ENCODE results near the gene ANKK1. TPM values are rescaled to one million over a fixed set of nuclear protein-coding genes. Genes with fewer than 3 reads are reported as not detected.

The ANKK1 gene
- total RNA-seq, 1 donor from 2014 or later: 0.21 TPM

DNA sequence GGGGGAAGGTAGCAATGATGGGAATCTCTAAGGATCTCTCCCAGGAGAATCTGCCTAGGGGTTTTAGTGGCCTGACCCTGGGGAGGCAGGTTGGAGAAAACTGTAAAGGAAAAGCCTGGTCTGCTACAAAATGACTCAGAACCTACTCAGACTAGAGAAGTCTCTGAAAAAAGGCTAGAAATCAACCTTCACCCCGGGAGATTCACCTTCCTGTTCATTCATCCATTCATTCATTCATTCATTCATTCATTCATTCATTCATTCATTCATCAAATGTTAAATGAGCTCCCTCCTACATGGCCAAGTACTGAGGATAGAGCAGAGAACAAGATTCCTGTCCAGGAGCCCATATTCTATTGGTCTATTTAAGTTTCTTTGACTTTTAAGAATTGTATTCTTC is 8.9 kb upstream of the ANKK1 start:
- DNase-seq: no peak

DNA sequence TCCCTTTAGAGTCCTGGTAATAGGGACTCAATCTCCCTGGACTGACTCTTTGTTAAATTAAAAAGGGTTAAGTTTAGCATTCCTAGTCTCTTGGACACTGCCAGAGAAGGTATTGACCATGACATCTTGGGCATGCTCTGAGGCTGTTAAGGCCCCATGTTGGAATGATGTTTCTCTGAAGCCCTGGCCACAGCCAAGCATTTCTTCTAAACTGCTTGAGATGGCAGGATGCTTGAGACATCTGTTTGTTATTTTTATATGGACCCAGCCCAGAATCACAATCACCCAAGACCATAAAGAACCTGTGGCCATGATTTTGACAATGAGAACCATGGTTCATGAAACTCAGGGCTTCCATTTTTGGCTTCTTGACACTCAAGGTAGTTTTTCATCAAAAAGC is 5.5 kb upstream of the ANKK1 start:
- DNase-seq: no peak

DNA sequence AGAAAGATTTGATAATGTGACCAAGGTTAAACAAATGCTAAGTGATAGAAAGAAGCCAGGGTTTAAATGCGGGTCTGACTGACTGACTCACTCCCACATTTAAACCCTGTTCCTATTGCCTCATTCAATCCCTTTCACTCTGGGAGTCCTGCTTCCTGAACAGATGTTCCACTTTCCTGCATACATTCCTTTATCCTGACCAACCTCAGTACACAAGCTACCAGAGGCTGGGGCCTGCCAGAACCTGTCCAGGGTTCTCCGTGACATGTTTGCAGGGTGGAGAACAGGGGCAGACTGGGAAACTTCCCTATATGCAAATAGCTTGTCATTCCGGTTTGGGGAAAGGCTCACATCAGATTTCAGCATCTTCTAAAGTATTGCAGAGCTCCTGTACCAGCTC is 3.0 kb upstream of the ANKK1 start:
- DNase-seq: peak; percentile 79

DNA sequence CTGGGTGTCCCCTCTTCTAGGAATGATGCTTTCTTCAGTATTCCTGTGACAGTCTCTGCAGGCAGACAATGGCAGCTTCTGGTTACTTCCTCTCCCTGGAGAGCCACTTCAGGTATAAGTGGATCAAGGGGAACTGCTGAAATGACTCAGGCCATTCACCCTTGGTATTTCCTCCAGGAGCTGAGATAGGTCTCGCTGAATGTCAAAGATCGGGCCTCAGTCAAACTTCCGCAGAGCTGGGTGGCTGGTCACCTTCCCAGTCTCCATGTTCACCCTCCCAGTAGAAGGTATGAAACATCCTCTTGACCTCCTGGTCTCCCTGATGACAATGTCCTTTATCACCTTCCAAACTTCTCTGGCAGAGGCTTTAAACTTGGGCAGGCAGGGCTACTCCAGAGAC is 1.8 kb upstream of the ANKK1 start:
- no peak for DNase-seq

DNA sequence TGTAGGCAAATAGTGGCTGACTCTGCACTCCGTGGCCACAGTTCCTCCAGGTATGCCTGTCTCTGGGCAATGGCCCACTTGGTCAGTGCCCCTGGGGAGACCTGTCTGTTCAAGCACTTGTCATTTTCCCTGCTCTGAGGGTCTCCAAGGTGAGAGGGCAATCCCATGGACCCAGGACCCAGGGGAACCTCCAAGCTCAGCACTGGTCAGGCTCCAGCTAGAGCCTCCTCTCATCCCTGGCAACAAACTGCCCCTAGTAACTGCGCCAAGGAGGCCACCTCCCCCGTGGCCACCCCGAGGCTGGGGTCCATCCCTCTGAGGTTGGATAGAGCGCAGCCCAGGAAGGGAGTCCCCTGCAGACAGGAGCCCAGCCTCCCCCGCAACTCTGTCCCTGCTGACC is 713 bp upstream of the ANKK1 start:
- no peak for DNase-seq

DNA sequence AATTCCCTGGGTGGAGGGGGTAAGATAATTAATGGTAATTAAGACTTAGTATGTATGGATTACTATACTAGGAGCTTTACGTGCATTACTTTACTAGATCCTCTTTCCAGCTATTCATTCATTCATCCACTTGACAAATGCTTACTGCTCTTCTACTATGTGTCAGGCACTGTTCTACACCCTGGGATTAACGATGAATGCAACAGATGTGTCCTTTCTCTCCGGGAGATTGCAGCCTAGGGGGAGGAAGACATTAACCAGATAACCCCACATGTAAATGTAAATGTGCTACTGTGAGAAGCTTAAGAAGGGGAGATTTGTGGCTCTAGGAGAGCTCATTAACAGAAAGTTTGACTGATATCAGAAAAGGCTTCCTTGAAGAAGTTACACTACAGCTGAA is 1.7 kb downstream of the ANKK1 start:
- no peak for DNase-seq

DNA sequence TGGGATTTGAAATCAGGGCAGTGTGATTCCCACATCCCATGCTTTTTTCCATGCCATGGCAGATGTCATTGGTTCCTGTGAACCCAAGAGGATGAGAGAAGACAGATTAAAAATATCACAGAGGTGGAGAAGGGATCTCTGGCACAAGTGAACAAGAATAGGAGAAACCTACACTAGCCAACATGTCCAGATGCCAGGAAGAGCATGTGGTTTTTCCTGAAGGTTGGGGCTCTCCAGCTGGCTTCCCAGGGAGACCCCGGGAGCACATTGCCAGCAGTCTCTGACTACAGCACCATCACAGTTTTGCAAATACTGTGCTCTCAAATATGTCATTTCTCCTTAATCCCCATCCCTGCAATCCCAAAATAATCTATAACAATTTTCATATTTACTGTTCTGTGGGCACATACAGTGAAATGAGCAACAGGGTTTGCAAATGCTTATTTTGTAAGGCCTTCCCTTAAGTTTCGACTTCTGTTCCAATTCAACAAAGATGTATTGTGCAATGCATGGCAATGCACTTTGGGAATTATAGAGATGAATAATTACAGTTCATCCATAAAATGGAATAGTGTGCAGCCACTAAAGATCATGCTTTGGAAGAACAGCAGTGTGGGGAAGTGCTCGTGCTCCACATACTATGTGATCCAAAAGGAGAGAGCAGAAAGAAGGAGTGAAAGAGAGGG is 4.8 kb downstream of the ANKK1 start:
- no peak for DNase-seq

DNA sequence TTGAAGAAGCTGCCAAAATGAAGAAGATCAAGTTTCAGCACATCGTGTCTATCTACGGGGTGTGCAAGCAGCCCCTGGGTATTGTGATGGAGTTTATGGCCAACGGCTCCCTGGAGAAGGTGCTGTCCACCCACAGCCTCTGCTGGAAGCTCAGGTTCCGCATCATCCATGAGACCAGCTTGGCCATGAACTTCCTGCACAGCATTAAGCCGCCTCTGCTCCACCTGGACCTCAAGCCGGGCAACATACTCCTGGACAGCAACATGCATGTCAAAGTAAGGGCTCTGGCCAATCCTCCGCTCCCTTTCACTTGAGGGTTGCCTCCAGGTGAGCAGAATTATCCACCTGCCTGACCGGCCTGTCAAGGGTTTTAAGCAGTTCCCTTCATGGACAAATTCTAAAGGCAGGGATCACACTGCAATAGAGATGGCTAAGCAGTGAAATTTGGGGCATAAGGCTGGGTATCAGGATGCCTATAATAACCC is 6.0 kb downstream of the ANKK1 start:
- DNase-seq: no peak

DNA sequence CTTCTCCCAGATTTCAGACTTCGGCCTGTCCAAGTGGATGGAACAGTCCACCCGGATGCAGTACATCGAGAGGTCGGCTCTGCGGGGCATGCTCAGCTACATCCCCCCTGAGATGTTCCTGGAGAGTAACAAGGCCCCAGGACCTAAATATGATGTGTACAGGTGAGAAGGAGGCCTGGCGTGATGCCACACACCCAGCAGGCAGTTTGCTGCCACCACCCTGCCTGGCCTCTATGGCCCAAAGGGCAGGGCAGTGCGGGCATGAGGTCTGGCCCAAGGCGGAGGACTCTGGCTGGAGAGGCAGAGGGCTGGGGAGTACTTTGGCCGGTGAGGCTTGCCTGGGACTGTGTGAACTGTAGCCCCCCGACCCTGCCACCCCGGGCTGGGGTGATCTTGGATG is 7.3 kb downstream of the ANKK1 start:
- DNase-seq: no peak

DNA sequence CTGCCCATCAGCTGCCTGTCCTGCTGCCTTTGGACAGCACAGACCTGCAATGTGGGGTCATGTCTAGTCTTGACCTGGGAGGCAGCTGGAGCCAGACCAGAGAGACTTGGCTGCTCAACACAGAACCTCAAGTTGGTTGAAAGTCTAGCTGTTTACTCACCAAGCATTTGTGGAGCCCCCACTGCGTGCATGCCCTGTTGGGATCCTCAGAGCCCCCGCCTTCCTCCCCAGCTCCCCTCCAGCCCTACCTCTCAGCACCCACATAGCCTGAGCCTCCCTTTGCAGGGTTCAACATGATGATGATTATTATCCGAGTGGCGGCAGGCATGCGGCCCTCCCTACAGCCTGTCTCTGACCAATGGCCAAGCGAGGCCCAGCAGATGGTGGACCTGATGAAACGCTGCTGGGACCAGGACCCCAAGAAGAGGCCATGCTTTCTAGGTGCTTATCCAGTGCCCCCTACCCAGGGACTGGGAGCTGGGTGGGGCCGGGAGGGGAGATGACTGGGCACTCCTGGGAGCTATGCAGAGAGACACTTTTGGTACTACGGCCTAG is 8.3 kb downstream of the ANKK1 start:
- no peak for DNase-seq

DNA sequence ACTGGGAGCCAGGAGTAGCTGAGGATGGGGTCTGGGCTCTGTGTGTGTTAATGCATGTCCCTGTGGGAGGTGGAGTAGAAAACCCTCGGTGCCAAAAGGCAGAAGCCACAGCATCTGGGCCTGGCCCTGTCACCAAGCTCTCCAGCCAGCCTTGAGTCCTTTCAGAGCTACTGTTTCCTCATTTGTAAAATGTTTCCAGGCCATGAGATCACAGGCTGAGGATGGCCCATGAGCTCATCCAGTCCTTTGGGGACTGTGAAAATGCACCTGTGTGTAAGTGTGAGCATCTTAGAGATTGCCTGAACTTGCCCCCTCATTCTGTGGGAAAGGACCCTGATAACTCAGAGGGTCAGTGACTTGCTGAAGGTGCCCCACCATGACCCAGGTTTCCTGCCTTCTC is 9.1 kb downstream of the ANKK1 start:
- DNase-seq: no peak

DNA sequence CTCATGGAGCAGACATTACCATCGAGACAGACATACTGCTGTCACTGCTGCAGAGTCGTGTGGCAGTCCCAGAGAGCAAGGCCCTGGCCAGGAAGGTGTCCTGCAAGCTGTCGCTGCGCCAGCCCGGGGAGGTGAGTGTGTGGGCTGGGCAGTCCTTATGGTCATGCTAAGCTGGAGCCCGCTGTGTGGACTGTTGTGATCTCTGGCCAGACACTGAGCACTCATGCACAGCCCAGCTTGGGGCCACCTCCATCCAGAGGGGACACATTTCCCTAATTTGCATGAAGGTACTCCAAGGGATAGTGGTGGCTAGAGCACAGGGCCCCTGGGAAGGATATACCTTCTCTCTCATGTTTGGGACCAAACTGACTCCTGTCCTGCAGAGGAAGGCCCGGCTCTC is 9.6 kb downstream of the ANKK1 start:
- no peak for DNase-seq

DNA sequence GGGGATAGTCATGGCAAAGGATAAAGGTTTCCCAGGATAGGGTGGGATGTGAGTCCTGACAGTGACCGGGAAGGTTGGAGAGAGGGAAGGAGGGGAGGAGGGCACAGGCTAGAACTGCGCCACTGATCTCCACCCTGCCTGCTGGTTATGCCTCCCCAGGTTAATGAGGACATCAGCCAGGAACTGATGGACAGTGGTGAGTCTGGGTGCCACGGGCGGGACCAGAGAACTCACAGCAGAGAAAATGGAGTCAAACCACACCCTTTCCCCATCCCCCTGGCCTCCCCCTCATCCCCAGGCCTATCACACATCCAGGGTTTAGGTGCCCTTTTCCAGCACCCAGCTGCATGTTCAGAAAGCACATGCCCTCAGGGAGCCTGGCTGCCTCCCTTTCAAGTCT is 10.2 kb downstream of the ANKK1 start:
- DNase-seq: no peak

DNA sequence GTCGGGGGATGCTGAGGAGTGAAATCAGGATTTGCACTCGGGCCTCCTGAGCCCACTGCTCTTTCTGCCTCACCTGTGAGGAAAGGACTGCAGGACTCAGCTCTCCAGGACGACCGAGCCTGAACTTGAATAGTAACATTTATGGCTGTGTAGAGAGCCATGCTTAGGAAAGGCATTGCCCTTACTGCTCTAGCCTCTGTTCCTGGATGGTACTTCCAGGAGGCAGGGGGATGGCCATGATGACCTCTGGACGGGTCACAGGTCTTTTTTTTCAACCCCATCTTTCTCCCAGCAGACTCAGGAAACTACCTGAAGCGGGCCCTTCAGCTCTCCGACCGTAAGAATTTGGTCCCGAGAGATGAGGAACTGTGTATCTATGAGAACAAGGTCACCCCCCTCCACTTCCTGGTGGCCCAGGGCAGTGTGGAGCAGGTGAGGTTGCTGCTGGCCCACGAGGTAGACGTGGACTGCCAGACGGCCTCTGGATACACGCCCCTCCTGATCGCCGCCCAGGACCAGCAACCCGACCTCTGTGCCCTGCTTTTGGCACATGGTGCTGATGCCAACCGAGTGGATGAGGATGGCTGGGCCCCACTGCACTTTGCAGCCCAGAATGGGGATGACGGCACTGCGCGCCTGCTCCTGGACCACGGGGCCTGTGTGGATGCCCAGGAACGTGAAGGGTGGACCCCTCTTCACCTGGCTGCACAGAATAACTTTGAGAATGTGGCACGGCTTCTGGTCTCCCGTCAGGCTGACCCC is 11.3 kb downstream of the ANKK1 start:
- no peak for DNase-seq

DNA sequence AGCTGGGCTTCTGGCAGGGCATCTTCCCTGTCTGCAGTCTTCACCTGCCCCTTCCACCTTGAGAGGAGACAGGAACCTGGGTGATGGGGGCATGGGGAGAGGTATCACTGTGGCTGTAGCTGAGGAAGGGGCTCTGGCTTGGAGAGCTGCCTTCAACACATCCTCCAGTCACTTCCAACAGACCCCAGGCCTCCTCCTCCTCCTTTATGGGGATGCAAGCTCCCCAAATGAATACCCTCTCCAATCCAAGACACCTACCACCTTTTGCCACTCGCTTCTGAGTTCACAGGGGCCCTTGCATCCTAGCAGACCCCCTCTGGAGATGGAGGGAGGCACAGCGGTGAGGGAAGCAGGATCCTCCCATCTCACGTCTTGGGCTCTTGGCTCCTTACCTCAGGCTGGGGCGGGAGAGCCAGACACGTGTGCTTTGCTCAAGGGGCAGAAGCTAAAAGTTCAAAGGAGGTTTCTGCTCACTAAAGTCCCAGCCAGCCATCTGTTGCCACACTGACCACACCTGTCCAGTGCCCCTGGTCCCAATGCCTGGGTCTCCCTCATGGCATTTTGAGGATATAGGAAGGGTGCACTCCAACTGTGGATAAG is 13.2 kb downstream of the ANKK1 start:
- DNase-seq: no peak

DNA sequence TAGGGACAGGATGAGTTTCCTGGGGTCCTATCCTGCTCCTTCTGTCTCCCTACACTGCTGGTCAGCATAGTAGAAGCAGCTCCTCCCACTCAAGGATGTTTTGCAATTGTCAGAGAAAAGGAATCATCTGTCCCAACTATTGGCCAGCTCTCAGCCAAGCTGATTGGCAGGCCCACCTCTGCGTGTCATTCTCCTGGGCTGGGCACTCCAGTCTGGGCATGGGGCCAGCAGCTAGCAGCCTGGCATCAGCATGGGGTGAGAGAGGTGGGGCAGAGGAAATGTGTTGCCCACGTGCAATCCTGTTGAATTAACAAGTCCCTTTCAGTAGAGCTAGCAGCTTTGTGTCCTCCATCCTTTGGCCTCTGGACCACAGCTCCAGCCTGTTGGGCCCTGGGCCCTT is 14.1 kb downstream of the ANKK1 start:
- peak; percentile 77 for DNase-seq

DNA sequence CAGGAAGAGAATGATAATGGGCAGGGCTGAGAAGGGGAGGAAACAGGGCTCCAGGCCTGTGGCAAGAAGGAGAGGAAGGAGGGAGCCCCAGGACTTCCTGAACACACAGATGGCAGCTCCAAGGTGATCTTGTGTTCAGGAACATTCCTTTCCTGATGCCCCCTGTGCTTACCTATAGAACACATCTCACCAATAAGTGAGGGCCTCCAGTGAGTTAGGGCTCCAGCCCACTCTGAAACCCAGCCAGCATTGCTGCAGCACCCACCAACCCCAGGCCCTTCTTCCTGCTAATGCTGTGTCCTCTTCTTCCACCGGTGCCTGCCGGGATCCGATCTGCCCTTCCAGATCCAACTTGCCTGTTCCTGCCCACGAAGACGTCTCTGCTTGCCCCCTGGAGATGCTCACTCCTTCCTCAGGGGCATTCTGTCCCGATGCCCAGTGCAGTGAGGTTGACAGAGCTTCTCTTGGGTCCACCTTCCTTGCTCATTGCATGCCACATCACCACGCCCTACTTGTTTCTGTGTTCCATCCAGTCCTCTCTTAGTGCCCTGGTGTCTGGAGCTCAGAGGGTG is 17.4 kb downstream of the ANKK1 start:
- no peak for DNase-seq

DNA sequence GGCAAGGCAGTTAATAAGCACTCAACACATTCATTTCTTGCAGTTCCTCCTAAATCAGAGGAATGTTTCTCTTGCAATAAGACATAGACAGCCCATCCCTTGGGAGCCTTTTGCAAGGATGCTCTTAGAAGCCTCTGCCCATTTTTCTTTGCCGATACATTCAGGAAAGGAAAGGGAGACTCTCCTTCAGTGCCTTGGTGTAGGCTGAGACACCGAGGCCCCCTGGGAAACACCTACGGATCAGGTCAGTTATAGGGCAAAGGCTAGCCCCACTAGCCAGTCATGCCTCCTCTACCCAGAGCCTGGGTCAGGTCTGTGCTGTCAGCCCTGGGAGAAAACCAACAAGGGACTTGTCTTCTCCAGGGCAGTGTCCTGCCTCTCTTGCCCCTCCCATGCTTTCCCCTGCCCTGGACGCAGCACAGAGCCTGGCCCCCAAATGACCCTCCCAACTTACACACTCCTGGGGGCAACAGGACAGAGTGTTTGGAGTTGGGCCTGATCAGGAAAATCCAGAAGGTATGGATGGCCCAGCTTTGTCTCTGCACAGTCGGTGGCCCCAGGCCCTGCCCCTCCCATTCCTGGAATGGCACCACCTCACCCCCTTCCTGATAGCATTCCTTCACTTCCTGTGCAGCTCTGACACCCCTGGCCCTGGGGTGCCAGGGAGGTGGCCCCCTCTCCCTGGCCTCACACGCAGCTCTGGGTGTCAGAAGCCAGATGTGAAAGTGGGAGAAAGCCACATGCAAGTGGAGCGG is 18.3 kb downstream of the ANKK1 start:
- no peak for DNase-seq

DNA sequence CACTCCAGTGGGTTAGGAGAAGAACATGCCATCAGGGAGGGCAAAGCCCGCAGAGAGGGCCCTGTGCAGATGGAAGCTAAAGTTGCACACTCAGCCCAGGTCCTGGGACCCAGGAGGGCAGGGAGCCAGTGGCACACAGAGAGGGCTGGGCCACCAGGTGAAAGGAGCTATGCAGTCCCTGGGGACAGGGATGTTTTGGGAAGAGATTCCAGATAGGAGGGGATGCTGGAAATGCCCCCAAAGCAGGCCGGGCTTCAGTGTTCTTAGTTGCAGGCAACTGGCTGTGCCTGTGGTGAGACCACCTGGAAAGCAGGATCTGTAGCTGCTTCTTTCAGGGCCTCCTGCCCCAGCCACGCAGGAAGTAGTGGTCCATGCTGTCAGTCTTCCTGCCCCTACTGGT is 19.6 kb downstream of the ANKK1 start:
- DNase-seq: no peak

DNA sequence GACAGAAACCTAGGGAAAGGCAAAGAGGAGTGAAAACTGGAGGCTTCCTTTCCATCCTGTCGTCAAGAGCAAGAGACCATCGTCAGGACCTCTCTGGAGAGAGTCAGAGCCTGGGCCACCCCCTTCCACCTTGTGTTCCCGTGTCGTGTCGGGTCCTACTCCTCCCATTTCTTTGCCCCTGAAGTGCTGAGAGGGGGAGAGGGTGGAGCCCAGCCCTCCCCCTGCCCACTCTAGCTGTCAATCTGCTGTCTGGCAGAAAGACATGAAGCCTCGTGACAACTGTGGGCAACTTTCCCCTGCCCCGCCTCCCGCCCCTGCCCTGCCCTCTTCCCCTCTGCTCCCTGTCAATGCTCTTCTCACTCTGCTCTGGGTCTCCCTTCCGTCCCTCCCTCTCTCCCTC is 20.6 kb downstream of the ANKK1 start:
- DNase-seq: peak; percentile 14

DNA sequence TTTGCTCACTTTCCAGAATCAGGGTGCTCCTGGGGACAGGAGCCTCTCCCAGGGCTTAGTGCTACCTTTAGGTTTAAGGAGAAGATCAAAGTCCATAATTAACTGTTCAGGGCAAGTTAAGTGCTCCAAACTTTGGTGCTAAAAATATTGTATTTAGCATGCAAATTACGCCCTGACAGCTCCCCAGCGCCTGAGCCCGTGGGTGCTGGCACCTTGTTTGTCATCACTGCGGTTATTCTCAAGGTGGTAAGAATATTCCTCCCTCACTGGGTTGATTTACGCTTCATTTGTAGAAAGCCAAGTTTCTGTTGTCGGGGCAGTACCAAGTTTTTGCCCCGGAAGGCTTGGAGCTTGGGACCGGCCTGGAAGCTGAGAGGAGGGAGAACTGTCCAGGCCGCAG is 21.3 kb downstream of the ANKK1 start:
- DNase-seq: no peak

DNA sequence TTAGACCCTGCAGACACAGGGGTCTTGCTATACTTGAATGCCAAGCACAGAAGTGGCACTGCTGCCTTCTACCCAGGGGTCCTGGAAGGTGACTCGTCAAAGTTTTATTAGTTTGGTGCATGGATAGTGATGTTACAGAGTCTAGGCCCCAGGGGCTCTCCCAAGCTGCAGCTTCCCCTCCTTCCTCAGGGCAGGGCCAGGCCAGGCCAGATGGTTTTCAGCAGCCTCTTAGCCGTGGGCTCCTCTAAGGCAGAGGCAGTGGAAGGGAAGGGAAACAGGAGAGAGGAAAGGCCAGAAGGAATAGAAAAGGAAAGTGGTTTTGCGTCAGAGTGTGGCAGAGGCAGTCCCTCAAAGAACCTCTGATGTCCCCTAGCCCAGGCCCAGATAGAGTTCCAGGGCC is 21.9 kb downstream of the ANKK1 start:
- no peak for DNase-seq

Data from tongue (tissue), 2 donors.